SK-N-SH treated with all-trans-retinoic acid at 6 μM for 48 hours (cell line): Measurements from ENCODE around the gene ALOX12B.

Experiments
- ATAC-seq: fragments of 200-7000 bp; cut with Tn5 transposase; 3 replicates; pipeline ENCODE4 v1.9.1; 2020; ENCODE audit warnings: mild to moderate bottlenecking, moderate library complexity
- ARNTL ChIP-seq: fragments of 450-650 bp; formaldehyde crosslinking; IDR thresholded peaks from 2 replicates; pipeline ENCODE4 v1.5.0; 2020; ENCODE audit warnings: low read depth, mild to moderate bottlenecking, moderate library complexity, borderline replicate concordance
- BACH2 ChIP-seq: fragments of 250-450 bp; sonication (Bioruptor Pico); IDR thresholded peaks from 2 replicates; pipeline ENCODE4 v1.9.0; 2021; ENCODE audit warnings: mild to moderate bottlenecking, borderline replicate concordance
- CSDC2 ChIP-seq: fragments of 250-450 bp; sonication (Bioruptor Pico); IDR thresholded peaks from 2 replicates; pipeline ENCODE4 v1.5.0; 2020; ENCODE audit warnings: mild to moderate bottlenecking, moderate library complexity
- GLIS3 ChIP-seq: fragments of 250-450 bp; sonication (Bioruptor Pico); IDR thresholded peaks from 2 replicates; pipeline ENCODE4 v1.5.0; 2020; ENCODE audit warnings: mild to moderate bottlenecking, moderate library complexity
- ISL1 ChIP-seq: fragments of 250-450 bp; sonication (Bioruptor Pico); IDR thresholded peaks from 2 replicates; pipeline ENCODE4 v2.1.2; 2022; ENCODE audit warnings: mild to moderate bottlenecking, moderate library complexity
- OSR1 ChIP-seq: fragments of 250-450 bp; sonication (Bioruptor Pico); IDR thresholded peaks from 2 replicates; pipeline ENCODE4 v1.8.0; 2022; ENCODE audit warnings: moderate library complexity, mild to moderate bottlenecking, inconsistent platforms
- PPARA ChIP-seq: fragments of 250-450 bp; sonication (Bioruptor Pico); IDR thresholded peaks from 2 replicates; pipeline ENCODE4 v1.5.0; 2020; ENCODE audit warnings: mild to moderate bottlenecking, borderline replicate concordance
- RARB ChIP-seq: fragments of 250-450 bp; sonication (Bioruptor Pico); IDR thresholded peaks from 2 replicates; pipeline ENCODE4 v1.8.0; 2021; ENCODE audit warnings: mild to moderate bottlenecking, moderate library complexity
- SNAI2 ChIP-seq: fragments of 250-450 bp; sonication (Bioruptor Pico); IDR thresholded peaks from 2 replicates; pipeline ENCODE4 v1.5.0; 2020; ENCODE audit warnings: mild to moderate bottlenecking, moderate library complexity
- TCF4 ChIP-seq: fragments of 250-450 bp; sonication (Bioruptor Pico); IDR thresholded peaks from 2 replicates; pipeline ENCODE4 v1.8.0; 2021; ENCODE audit warnings: mild to moderate bottlenecking, moderate library complexity, borderline replicate concordance
- ZFP3 ChIP-seq: fragments of 250-450 bp; sonication (Bioruptor Pico); IDR thresholded peaks from 2 replicates; pipeline ENCODE4 v1.5.0; 2020; ENCODE audit warnings: mild to moderate bottlenecking, moderate library complexity
- ZFP30 ChIP-seq: fragments of 450-650 bp; formaldehyde crosslinking; IDR thresholded peaks from 2 replicates; pipeline ENCODE4 v1.5.0; 2022; ENCODE audit warnings: mild to moderate bottlenecking, moderate library complexity
- ZNF565 ChIP-seq: fragments of 450-650 bp; formaldehyde crosslinking; conservative IDR thresholded peaks from 2 replicates; pipeline ENCODE4 v1.5.0; 2020; ENCODE audit warnings: low read depth, mild to moderate bottlenecking, moderate library complexity
- ZNF70 ChIP-seq: fragments of 450-650 bp; formaldehyde crosslinking; IDR thresholded peaks from 2 replicates; pipeline ENCODE4 v1.5.0; 2020; ENCODE audit warnings: mild to moderate bottlenecking, moderate library complexity
- TF ChIP-seq, protein P1 (sequence below): fragments of 250-450 bp; sonication (Bioruptor Pico); IDR thresholded peaks from 2 replicates; pipeline ENCODE4 v1.5.0; 2020; ENCODE audit warnings: mild to moderate bottlenecking, moderate library complexity
- TF ChIP-seq, protein P2 (sequence below): fragments of 250-450 bp; sonication (Bioruptor Pico); IDR thresholded peaks from 2 replicates; pipeline ENCODE4 v1.8.0; 2020; ENCODE audit warnings: mild to moderate bottlenecking, moderate library complexity, borderline replicate concordance
- TF ChIP-seq, protein P3 (sequence below): fragments of 250-450 bp; sonication (Bioruptor Pico); IDR thresholded peaks from 2 replicates; pipeline ENCODE4 v1.5.1; 2021; ENCODE audit warnings: mild to moderate bottlenecking, moderate library complexity
- TF ChIP-seq, protein P4 (sequence below): fragments of 250-450 bp; sonication (Bioruptor Pico); IDR thresholded peaks from 2 replicates; pipeline ENCODE4 v1.5.1; 2020; ENCODE audit warnings: low read depth, mild to moderate bottlenecking, moderate library complexity
- TF ChIP-seq, protein P5 (sequence below): fragments of 250-450 bp; sonication (Bioruptor Pico); IDR thresholded peaks from 2 replicates; pipeline ENCODE4 v1.8.0; 2021; ENCODE audit warnings: low read depth, mild to moderate bottlenecking, moderate library complexity, borderline replicate concordance

The ALOX12B gene

DNA sequence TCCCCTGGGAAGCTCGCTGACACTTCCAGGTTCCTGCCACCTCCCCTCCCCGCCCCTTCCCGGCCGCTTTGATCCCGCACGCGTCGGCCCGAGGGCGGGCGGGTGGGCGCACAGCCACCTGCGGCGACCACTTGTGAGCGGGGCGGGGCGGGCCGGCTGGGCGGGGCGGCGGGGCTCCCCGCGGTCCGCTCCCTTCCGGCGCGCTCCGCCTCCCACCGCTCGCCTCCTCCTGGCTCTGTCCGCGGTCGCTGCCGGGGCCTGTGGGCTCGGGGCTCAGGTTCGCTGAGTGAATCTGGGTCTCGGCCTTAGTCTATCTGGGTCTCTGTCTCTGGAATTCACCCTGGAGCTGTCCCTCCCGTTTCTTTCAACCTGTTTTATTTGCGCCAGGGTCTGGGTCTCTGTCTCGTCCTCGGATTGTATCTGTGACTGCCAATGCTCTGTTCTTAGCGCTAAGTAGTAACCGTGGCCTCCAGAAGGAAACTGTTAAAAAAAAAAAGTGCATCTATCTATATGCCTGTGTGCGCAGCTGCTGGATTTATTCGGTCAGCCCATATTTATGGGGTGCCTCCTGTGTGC is 39.1 kb upstream of the ALOX12B start (continued):
- TF ChIP-seq, protein P1, sequence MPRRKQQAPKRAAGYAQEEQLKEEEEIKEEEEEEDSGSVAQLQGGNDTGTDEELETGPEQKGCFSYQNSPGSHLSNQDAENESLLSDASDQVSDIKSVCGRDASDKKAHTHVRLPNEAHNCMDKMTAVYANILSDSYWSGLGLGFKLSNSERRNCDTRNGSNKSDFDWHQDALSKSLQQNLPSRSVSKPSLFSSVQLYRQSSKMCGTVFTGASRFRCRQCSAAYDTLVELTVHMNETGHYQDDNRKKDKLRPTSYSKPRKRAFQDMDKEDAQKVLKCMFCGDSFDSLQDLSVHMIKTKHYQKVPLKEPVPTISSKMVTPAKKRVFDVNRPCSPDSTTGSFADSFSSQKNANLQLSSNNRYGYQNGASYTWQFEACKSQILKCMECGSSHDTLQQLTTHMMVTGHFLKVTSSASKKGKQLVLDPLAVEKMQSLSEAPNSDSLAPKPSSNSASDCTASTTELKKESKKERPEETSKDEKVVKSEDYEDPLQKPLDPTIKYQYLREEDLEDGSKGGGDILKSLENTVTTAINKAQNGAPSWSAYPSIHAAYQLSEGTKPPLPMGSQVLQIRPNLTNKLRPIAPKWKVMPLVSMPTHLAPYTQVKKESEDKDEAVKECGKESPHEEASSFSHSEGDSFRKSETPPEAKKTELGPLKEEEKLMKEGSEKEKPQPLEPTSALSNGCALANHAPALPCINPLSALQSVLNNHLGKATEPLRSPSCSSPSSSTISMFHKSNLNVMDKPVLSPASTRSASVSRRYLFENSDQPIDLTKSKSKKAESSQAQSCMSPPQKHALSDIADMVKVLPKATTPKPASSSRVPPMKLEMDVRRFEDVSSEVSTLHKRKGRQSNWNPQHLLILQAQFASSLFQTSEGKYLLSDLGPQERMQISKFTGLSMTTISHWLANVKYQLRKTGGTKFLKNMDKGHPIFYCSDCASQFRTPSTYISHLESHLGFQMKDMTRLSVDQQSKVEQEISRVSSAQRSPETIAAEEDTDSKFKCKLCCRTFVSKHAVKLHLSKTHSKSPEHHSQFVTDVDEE (CRISPR knock-in tag): no peak
- TF ChIP-seq ISL1 (CRISPR knock-in tag): no peak
- TF ChIP-seq, all 23 proteins: peak for 0

DNA sequence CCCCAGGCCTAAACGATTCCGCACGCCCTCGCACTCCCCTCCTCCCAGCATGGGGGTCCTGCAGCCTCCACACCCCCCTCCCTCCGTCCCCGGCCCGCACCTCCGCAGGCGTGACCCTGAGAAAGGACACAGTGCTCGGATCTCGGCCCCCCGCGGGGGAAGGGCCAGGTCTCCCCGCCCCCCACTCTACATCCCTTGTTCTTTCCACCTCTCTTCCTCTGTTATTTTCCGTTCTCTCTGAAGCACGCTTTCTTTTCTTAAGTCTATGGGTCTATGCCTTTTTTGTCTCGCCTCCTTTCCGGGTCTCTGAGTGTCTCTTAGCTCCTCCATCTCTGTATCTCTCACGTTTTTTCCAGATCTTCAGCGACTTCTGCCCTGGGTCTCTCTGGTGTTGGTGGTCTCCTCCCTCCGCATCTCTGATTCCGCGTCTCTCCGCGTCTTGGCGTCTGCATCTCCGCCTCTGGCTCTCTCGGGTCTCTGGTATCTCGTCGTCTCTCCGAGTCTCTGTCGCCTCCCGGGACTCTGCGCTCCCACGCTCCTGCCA is 38.5 kb upstream of the ALOX12B start:
- TF ChIP-seq, protein P2, sequence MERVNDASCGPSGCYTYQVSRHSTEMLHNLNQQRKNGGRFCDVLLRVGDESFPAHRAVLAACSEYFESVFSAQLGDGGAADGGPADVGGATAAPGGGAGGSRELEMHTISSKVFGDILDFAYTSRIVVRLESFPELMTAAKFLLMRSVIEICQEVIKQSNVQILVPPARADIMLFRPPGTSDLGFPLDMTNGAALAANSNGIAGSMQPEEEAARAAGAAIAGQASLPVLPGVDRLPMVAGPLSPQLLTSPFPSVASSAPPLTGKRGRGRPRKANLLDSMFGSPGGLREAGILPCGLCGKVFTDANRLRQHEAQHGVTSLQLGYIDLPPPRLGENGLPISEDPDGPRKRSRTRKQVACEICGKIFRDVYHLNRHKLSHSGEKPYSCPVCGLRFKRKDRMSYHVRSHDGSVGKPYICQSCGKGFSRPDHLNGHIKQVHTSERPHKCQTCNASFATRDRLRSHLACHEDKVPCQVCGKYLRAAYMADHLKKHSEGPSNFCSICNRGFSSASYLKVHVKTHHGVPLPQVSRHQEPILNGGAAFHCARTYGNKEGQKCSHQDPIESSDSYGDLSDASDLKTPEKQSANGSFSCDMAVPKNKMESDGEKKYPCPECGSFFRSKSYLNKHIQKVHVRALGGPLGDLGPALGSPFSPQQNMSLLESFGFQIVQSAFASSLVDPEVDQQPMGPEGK (CRISPR knock-in tag): no peak
- TF ChIP-seq BACH2 (CRISPR knock-in tag) (no peak), OSR1 (CRISPR knock-in tag) (no peak), GLIS3 (no peak), ZNF70 (CRISPR knock-in tag) (no peak), RARB (no peak), TCF4 (CRISPR knock-in tag) (no peak), ZFP30 (no peak), ZNF565 (CRISPR knock-in tag) (no peak)
- TF ChIP-seq, protein P1 (CRISPR knock-in tag): no peak
- TF ChIP-seq, protein P3, sequence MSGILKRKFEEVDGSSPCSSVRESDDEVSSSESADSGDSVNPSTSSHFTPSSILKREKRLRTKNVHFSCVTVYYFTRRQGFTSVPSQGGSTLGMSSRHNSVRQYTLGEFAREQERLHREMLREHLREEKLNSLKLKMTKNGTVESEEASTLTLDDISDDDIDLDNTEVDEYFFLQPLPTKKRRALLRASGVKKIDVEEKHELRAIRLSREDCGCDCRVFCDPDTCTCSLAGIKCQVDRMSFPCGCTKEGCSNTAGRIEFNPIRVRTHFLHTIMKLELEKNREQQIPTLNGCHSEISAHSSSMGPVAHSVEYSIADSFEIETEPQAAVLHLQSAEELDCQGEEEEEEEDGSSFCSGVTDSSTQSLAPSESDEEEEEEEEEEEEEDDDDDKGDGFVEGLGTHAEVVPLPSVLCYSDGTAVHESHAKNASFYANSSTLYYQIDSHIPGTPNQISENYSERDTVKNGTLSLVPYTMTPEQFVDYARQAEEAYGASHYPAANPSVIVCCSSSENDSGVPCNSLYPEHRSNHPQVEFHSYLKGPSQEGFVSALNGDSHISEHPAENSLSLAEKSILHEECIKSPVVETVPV (CRISPR knock-in tag): no peak
- ATAC-seq: no peak

DNA sequence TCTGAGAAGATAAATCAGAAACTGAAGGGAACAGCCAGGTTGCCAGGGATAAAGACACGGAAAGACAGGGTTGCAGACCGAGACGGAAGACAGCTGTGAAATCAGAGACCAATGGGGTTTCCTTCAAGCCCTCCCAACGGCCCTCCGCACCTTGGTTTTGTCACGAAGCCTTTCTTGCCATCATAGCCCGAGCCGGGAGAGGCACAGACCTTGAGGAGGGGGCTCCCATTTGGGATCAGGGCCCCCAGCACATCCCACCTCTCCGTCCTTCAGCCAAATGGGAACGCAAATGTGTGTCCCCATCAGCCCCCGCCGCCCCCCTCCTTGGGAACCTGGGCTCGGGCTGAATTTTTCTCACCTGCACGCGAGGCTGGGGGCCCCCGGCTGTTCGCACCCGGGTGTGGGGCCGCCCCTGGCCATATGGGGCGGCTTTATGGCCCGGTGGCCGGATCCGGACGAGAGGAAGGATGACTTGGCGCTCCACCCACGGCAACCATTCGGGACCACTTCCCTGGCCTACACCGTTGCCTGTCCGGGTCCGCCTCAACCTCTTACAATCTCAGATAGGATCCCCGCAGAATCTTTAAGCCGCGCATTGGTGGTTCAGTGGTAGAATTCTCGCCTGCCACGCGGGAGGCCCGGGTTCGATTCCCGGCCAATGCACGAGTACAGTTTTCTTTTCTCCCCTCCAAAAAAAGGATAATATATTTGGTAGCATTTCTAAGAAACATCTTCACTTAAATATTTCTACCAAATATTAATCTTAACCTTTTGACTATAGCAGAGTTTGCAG is 37.8 kb upstream of the ALOX12B start:
- peak; percentile 9 for ATAC-seq
- TF ChIP-seq SNAI2 (CRISPR knock-in tag) (no peak), GLIS3 (no peak), BACH2 (CRISPR knock-in tag) (no peak), ISL1 (CRISPR knock-in tag) (no peak), ZFP30 (no peak), ZNF565 (CRISPR knock-in tag) (no peak), CSDC2 (CRISPR knock-in tag) (no peak), ZFP3 (CRISPR knock-in tag) (no peak), PPARA (no peak), RARB (no peak), ARNTL (CRISPR knock-in tag) (no peak), OSR1 (CRISPR knock-in tag) (no peak)
- TF ChIP-seq, protein P3 (CRISPR knock-in tag): no peak
- TF ChIP-seq, protein P4, sequence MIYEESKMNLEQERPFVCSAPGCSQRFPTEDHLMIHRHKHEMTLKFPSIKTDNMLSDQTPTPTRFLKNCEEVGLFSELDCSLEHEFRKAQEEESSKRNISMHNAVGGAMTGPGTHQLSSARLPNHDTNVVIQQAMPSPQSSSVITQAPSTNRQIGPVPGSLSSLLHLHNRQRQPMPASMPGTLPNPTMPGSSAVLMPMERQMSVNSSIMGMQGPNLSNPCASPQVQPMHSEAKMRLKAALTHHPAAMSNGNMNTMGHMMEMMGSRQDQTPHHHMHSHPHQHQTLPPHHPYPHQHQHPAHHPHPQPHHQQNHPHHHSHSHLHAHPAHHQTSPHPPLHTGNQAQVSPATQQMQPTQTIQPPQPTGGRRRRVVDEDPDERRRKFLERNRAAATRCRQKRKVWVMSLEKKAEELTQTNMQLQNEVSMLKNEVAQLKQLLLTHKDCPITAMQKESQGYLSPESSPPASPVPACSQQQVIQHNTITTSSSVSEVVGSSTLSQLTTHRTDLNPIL (CRISPR knock-in tag): no peak
- TF ChIP-seq, protein P2 (CRISPR knock-in tag): no peak
- TF ChIP-seq, protein P5, sequence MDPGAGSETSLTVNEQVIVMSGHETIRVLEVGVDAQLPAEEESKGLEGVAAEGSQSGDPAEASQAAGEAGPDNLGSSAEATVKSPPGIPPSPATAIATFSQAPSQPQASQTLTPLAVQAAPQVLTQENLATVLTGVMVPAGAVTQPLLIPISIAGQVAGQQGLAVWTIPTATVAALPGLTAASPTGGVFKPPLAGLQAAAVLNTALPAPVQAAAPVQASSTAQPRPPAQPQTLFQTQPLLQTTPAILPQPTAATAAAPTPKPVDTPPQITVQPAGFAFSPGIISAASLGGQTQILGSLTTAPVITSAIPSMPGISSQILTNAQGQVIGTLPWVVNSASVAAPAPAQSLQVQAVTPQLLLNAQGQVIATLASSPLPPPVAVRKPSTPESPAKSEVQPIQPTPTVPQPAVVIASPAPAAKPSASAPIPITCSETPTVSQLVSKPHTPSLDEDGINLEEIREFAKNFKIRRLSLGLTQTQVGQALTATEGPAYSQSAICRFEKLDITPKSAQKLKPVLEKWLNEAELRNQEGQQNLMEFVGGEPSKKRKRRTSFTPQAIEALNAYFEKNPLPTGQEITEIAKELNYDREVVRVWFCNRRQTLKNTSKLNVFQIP (CRISPR knock-in tag): no peak
